ENCODE measurements around the gene MYRF. TPM values are rescaled to one million over a fixed set of nuclear protein-coding genes. Genes with fewer than 3 reads are reported as not detected.

Gene MYRF
- total and polyA plus RNA-seq, 9 of the 15 experiments (the other 6 are each of a cell fraction or from before 2014, with no cell fraction given) = 2.3 to 25.8 (median 7.1) TPM

DNA sequence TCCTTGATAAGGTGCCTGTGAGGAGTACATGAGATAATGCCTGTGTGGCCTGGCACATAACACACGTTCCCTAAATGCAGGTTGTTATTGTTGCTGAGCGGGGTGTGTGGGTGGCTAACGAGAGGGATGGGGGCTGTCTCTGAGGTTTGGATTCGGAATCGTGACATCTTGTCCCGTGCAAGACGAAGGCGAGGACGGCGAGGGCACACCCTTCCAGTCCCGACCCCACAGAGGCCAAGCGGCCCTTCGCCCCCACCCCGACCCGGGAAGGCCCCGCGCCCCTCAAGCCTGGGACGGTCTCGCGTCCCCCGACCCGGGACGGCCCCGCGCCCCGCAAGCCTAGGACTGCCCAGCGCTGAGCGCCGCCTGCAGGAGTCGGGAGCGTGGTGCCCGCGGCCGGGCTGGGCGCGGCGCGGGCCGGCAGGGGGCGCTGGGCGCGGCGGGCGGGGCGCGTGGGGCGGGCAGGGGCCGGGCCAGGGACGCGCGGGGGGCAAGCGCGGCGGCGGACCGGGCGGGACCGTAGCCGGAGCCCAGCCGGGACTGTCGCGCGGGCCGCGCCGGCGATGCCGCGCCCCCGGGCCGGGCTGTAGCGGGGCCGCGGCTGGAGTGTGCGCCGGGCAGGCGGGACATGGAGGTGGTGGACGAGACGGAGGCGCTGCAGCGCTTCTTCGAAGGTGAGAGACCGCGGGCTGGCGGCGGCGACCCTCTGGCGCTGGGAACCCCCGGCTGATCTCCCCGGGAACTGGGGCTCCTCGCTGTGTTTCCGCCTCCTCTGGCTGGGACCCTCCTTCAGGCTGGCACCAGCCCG lies at the start of gene MYRF (continued):
- no peak for TF ChIP-seq USF1 (CRISPR knock-in tag; IDR thresholded peaks at IDR 0.05)
- no peak for TF ChIP-seq ZNF695 (CRISPR knock-in tag; IDR thresholded peaks at IDR 0.05)
- TF ChIP-seq GATAD2B (IDR thresholded peaks at IDR 0.05; ENCODE audit: borderline replicate concordance) = 0 out of 2 replicates have a peak, but pooled peaks have one; percentile 80
- TF ChIP-seq HNRNPUL1 (IDR thresholded peaks at IDR 0.05; ENCODE audit: low read length) = no peak
- TF ChIP-seq SRF (CRISPR knock-in tag; IDR thresholded peaks at IDR 0.05) = no peak
- TF ChIP-seq KDM4B (IDR thresholded peaks at IDR 0.05; ENCODE audit: borderline replicate concordance in 2 of 2, low read depth in 1 of 2) = no peak
- no peak for TF ChIP-seq NFYB (IDR thresholded peaks at IDR 0.05; ENCODE audit: extremely low read depth, insufficient read length)
- peak; percentile 46; the same call in 1 of the 2 replicates for TF ChIP-seq EGR1 (conservative IDR thresholded peaks at IDR 0.05)
- no peak for TF ChIP-seq PRDM10 (IDR thresholded peaks at IDR 0.05; ENCODE audit: partially characterized antibody)
- no peak for TF ChIP-seq PHB2 (IDR thresholded peaks at IDR 0.05; ENCODE audit: low read depth)
- TF ChIP-seq, protein P1, sequence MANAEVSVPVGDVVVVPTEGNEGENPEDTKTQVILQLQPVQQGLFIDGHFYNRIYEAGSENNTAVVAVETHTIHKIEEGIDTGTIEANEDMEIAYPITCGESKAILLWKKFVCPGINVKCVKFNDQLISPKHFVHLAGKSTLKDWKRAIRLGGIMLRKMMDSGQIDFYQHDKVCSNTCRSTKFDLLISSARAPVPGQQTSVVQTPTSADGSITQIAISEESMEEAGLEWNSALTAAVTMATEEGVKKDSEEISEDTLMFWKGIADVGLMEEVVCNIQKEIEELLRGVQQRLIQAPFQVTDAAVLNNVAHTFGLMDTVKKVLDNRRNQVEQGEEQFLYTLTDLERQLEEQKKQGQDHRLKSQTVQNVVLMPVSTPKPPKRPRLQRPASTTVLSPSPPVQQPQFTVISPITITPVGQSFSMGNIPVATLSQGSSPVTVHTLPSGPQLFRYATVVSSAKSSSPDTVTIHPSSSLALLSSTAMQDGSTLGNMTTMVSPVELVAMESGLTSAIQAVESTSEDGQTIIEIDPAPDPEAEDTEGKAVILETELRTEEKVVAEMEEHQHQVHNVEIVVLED (CRISPR knock-in tag; IDR thresholded peaks at IDR 0.05) = 0 out of 2 replicates have a peak, but pooled peaks have one; percentile 27
- no peak for TF ChIP-seq STAG1 (CRISPR knock-in tag; IDR thresholded peaks at IDR 0.05; ENCODE audit: borderline replicate concordance)
- TF ChIP-seq CCNT2 (IDR thresholded peaks at IDR 0.05; ENCODE audit: borderline replicate concordance, extremely low read depth, insufficient read length, low read depth, low read length) = peak; percentile 43
- no peak for TF ChIP-seq TEAD1 (CRISPR knock-in tag; IDR thresholded peaks at IDR 0.05)
- TF ChIP-seq, protein P2, sequence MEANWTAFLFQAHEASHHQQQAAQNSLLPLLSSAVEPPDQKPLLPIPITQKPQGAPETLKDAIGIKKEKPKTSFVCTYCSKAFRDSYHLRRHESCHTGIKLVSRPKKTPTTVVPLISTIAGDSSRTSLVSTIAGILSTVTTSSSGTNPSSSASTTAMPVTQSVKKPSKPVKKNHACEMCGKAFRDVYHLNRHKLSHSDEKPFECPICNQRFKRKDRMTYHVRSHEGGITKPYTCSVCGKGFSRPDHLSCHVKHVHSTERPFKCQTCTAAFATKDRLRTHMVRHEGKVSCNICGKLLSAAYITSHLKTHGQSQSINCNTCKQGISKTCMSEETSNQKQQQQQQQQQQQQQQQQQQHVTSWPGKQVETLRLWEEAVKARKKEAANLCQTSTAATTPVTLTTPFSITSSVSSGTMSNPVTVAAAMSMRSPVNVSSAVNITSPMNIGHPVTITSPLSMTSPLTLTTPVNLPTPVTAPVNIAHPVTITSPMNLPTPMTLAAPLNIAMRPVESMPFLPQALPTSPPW (CRISPR knock-in tag; IDR thresholded peaks at IDR 0.05) = peak; percentile 98
- TF ChIP-seq MAZ (CRISPR knock-in tag; conservative IDR thresholded peaks at IDR 0.05 in 1 of 2, IDR thresholded peaks at IDR 0.05 in 1 of 2) = peak; percentile 50 to 65; a peak in 2 of 4 replicates
- TF ChIP-seq, protein P3, sequence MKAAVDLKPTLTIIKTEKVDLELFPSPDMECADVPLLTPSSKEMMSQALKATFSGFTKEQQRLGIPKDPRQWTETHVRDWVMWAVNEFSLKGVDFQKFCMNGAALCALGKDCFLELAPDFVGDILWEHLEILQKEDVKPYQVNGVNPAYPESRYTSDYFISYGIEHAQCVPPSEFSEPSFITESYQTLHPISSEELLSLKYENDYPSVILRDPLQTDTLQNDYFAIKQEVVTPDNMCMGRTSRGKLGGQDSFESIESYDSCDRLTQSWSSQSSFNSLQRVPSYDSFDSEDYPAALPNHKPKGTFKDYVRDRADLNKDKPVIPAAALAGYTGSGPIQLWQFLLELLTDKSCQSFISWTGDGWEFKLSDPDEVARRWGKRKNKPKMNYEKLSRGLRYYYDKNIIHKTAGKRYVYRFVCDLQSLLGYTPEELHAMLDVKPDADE (conservative IDR thresholded peaks at IDR 0.05; ENCODE audit: control insufficient read depth, low read depth, low read length) = 0 out of 2 replicates have a peak, but pooled peaks have one; percentile 35

Data from K562 (cell line).